Measurements from ENCODE around the gene KCNIP1.

DNA sequence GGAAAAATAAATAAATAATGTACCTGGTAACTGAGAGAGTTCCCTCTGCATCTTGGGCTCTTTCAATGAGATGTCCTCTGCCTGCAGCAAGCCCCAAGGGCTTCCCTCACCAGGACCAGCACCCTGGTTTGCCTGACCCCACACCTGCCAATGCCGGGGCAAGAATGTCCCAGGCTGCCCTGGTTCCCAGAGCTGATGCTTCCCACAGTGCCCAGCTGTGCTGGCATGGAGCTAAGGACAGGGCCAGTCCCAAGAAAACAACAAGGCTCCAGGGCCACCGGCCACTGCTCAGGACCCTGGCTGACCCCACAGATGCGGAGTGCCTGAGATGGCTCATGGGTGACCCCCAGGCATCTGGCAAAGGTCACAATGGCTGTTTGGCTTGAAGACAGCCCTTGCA is 123.5 kb downstream of the KCNIP1 start:
- TF ChIP-seq CTCF (IDR thresholded peaks at IDR 0.05) (no peak), POLR2AphosphoS5 (IDR thresholded peaks at IDR 0.05) (no peak)

Measured in gastroesophageal sphincter (tissue), 3 donors.